ENCODE results near the gene TTC7B.

The TTC7B gene

DNA sequence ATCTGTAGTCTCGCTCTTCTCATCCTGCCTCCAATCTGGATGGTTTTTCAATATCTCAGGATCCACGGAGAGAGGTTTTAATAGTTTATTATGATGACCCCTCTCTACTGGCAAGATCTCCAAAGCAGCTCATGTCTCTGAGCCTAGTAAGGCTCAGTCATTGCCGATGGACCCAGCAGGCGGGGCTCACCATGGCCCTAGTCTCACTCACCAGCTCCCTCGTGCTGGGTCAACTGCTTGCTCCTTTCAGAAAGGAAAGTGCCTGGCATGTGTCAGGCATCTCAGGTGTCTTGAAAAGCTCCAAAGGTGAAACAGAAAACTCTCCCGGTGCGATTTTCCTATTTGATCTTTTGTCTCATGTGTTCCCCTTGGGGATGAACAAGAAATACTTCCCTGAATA, 240.4 kb downstream of the TTC7B start:
- TF ChIP-seq SIN3A (IDR thresholded peaks at IDR 0.05; ENCODE audit: borderline replicate concordance, insufficient read depth, low read length): no peak
- TF ChIP-seq, protein P1, sequence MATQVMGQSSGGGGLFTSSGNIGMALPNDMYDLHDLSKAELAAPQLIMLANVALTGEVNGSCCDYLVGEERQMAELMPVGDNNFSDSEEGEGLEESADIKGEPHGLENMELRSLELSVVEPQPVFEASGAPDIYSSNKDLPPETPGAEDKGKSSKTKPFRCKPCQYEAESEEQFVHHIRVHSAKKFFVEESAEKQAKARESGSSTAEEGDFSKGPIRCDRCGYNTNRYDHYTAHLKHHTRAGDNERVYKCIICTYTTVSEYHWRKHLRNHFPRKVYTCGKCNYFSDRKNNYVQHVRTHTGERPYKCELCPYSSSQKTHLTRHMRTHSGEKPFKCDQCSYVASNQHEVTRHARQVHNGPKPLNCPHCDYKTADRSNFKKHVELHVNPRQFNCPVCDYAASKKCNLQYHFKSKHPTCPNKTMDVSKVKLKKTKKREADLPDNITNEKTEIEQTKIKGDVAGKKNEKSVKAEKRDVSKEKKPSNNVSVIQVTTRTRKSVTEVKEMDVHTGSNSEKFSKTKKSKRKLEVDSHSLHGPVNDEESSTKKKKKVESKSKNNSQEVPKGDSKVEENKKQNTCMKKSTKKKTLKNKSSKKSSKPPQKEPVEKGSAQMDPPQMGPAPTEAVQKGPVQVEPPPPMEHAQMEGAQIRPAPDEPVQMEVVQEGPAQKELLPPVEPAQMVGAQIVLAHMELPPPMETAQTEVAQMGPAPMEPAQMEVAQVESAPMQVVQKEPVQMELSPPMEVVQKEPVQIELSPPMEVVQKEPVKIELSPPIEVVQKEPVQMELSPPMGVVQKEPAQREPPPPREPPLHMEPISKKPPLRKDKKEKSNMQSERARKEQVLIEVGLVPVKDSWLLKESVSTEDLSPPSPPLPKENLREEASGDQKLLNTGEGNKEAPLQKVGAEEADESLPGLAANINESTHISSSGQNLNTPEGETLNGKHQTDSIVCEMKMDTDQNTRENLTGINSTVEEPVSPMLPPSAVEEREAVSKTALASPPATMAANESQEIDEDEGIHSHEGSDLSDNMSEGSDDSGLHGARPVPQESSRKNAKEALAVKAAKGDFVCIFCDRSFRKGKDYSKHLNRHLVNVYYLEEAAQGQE (IDR thresholded peaks at IDR 0.05; ENCODE audit: insufficient read depth in 1 of 2, low read depth in 2 of 2, low read length in 2 of 2): no peak
- TF ChIP-seq TAF1 (IDR thresholded peaks at IDR 0.05; ENCODE audit: borderline replicate concordance, insufficient read depth, low read length): no peak
- no peak for TF ChIP-seq POLR2AphosphoS5 (IDR thresholded peaks at IDR 0.05; ENCODE audit: low read depth, low read length)

DNA sequence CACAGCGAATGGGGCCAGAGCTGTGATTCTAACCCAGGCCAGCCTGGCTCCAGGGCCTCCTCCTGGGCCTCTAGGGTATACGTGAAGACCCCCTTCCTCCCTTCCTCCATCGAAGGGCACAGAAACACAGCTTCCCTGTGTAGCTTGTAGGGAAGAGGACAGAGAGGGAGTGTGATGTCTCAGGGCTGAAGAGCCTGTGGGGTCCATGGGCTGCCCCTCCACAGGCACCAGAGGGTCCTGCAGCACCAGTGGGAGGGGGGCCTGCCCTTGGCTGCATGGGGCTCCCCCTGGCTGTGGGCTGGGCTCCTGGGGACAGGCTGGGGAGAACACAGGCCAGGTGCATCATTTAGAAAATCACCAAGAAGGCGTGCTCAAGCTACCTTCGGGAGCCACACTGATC, 240.9 kb downstream of the TTC7B start:
- TF ChIP-seq, protein P1 (IDR thresholded peaks at IDR 0.05; ENCODE audit: insufficient read depth in 1 of 2, low read depth in 2 of 2, low read length in 2 of 2): no peak
- TF ChIP-seq SIN3A (IDR thresholded peaks at IDR 0.05; ENCODE audit: borderline replicate concordance, insufficient read depth, low read length): no peak
- no peak for TF ChIP-seq POLR2AphosphoS5 (IDR thresholded peaks at IDR 0.05; ENCODE audit: low read depth, low read length)
- no peak for TF ChIP-seq FOXP2 (optimal IDR thresholded peaks at IDR 0.05; ENCODE audit: borderline replicate concordance, extremely low read depth, extremely low read length, insufficient read depth)
- TF ChIP-seq TAF1 (IDR thresholded peaks at IDR 0.05; ENCODE audit: borderline replicate concordance, insufficient read depth, low read length): no peak

DNA sequence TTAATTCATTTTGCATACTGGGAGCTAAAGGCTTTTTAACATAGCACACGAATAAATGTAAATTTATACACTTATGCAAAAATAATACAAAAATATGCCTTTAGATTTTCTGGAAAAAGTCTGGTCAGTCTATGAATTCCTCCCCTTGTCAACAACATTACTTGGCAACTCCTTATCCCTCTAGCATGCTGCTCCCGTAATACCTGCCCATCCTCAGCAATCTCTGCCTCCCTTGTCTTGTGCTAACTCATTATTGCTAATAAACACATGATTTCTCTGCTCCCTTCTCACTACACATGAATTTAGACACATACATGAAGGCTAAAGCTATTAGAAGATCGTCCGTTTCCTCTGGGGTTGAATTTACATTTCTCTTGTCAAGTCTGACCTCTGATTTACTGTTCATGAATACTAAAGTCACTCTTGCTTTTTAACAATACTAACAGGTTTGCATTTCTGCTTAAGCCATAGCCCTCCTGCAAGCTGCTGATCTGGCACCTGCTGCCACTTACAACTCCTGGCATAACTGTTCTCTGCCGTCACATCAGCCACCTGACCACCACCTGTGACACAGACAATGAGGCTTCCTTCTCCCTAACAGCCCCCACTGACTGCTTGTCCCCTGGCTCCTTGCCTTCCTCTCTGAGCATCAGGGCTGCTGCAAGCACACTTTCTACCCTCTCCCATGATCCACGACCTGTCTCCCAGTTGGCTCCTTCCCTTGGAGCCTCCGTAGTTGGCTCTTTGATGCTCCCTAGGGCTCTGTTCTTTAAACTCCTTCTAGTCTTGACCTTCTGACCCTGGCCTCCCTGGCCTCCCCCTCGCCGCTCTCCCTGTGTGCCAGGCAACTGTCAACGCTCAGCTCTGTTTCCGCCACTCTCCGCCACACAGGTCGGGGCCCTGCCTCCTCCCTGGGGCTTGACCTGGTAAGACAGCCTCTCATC, 241.8 kb downstream of the TTC7B start:
- TF ChIP-seq FOXP2 (optimal IDR thresholded peaks at IDR 0.05; ENCODE audit: borderline replicate concordance, extremely low read depth, extremely low read length, insufficient read depth): no peak
- no peak for TF ChIP-seq SIN3A (IDR thresholded peaks at IDR 0.05; ENCODE audit: borderline replicate concordance, insufficient read depth, low read length)
- TF ChIP-seq TAF1 (IDR thresholded peaks at IDR 0.05; ENCODE audit: borderline replicate concordance, insufficient read depth, low read length): no peak
- TF ChIP-seq, protein P1 (IDR thresholded peaks at IDR 0.05; ENCODE audit: insufficient read depth in 1 of 2, low read depth in 2 of 2, low read length in 2 of 2): no peak
- TF ChIP-seq POLR2AphosphoS5 (IDR thresholded peaks at IDR 0.05; ENCODE audit: low read depth, low read length): no peak

DNA sequence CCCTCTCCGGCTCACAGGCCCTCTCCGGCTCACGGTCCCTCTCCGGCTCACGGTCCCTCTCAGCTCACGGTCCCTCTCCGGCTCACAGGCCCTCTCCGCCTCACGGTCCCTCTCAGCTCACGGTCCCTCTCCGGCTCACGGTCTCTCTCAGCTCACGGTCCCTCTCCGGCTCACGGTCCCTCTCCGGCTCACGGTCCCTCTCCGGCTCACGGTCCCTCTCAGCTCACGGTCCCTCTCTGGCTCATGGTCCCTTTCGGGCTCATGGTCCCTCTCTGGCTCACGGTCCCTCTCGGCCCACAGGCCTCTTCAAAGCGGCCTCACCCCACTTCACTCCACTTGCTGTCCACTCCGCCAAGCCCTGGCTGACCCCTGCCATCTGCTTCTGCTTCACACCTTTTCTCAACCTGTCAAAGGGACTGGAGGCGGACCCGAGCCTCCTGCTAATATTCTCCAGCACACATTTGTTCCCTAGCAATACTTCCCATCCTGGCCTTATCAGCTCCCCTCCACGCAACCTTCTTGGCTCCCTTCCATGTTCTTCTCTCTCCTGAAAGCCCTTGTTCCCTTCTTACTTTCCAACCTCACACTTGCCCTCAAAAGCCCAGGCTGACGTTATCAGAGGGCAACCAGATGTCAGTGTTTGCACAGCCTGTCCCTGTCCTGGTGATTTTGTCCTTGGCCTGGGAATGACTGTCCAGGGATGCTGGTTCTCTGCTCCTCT, 242.7 kb downstream of the TTC7B start:
- TF ChIP-seq SIN3A (IDR thresholded peaks at IDR 0.05; ENCODE audit: borderline replicate concordance, insufficient read depth, low read length) (no peak), FOXP2 (optimal IDR thresholded peaks at IDR 0.05; ENCODE audit: borderline replicate concordance, extremely low read depth, extremely low read length, insufficient read depth) (no peak), POLR2AphosphoS5 (IDR thresholded peaks at IDR 0.05; ENCODE audit: low read depth, low read length) (no peak), TAF1 (IDR thresholded peaks at IDR 0.05; ENCODE audit: borderline replicate concordance, insufficient read depth, low read length) (no peak)
- TF ChIP-seq, protein P1 (IDR thresholded peaks at IDR 0.05; ENCODE audit: insufficient read depth in 1 of 2, low read depth in 2 of 2, low read length in 2 of 2): no peak
